EL (cell line): ENCODE data around the gene EXPH5.
"Not testable (repeated sequence)": the region's sequence is repeated elsewhere in the genome, so short reads cannot be mapped to it uniquely, and the experiment has no call there.

ENCODE experiments used
- DNase-seq: peaks from one replicate; pipeline ENCODE4 v3.0.0-alpha.2; 2016

The EXPH5 gene, protein sequence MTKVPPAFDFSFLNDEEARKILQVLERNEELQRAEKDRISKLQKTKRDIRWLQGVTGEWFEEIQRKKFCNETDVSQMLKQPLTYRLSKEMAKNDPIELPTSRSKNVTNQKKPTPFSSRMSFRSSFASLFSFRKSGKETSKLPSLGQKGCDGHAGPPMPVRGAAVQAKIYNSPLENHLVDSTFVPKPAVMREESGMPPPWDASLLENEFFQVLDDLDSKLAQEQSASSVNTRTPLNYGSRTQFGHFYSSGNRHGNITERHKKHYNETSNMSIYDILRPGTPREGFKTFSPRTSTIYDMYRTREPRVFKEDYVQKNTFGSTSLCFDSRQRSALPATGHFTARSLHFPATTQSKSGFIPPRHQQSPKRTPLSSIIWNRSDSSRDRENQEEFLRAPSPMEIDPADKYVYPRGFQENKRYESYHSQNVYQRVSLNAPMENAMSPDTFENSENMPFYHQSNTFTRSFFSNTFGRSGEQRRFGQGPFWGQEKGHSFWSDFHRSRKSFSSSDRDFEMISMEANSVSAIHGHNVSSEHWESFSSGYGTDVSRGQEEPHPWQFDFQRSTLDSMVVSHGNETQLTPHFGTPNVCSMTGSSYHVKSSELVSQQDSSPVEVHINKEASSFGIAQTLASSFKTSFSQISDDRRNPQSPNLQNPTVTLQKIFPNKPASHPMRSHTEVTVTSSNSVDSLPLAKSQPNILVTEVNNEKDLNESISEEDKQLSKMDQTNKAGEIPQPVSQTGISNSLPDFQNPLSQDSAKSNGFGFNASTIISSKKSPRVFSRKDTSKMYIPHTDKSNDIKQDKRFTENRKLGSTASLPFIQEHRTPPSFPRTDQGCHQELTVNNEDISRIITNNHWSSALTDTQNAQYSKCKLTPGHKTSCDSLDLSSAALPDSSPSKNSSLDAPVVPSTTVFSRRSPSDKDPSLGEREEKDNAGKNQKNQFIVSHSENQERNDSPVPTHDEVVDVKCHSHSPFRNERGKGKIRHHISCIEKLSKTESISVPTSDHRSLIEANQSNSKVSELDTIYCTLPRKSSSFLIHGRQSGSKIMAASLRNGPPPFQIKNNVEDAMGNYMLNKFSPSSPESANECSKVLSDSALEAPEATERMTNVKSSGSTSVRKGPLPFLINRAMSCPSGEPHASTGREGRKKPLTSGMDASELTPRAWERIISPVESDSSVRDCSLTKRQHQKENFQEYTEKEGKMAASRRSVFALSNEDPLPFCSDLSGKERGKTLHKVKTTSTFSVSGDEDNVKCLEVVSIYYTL (N-terminal part only)

DNA sequence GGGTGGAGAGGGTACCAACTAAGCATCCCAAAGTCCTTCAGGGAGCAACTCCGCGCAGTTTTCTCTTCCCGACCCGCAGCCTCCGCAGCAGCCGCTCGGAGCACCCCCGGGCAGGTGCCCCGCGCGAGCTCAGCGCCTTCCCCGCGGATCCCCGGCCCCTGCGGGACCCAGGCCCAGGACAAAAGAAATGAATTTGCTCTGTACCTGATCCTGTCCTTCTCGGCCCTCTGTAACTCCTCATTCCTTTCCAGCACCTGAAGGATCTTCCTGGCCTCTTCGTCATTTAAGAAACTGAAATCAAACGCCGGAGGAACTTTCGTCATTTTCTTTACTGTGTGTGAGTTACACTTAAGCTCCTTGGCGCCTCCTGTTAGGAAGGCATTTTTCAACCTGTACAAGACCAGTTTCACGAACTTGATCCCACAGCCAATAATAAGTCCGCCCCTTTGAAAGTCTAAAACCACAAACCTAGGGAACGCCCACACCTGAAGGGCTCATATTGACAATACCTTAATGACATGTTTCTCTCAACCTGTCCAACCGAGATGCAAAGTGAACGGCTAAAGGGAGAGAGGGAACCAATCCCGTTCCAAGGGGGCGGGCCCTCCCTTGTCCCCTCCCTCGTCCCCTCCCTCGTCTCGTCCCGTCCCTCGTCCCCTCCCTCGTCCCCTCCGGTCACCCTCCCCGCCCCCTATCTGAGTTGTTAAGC is at the start of gene EXPH5:
TSS of gene EXPH5 (minus strand) at position 555 of the 709 bp plus-strand sequence. CDS start at position 323, 232 bp downstream.
- DNase-seq: peak; percentile 82

DNA sequence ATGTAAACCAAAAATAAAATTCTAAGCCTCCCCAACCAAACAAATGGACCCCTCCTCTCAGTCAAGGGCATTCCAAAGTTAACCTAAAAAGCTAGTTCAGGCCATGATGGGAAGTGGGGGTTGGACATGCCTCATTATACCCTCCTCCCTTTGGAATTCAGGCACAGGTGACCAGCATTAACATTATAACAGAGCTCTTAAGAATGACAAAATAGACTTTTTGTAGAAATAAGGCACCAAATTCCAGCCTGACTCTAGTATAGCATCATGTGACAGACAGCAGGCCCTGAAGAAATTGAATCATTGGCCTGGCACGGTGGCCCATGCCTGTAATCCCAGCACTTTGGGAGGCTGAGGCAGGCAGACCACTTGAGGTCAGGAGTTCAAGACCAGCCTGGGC is 48.2 kb upstream of the EXPH5 start:
- DNase-seq: not testable (repeated sequence)

DNA sequence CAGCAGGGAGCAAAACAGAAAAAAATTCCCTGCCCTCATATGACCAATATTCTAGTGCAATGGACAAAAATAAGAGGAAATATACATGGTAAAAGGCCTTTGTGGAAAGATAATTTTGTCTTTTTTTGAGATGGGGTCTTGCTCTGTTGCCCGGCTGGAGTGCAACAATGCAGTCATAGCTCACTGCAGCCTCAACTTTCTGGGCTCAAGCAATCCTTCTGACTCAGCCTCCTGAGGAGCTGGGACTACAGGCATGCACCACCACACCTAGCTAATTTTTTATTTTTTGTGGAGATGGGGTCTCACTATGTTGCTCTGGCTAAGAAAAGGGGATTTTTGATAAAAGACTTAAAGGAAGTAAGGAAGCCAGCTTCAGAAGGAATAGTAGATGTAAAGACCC is 45.6 kb upstream of the EXPH5 start:
- DNase-seq: no peak

DNA sequence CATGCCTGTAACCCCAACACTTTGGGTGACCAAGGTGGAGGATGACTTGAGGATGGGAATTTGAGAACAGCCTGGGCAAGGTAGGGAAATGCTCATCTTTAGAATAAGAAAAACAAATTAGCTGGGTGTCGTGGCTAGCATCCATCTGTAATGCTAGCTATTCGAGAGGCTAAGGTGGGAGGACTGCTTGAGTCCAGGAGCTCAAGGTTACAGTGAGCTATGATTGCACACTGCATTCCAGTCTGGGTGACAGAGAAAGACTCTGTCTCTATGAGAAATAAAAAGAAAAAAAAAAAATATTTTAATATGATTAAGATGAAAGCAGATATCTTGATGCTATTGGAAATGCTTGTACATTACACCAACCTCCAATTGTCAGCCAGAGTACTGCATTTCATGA is 42.7 kb upstream of the EXPH5 start:
- DNase-seq: no peak

DNA sequence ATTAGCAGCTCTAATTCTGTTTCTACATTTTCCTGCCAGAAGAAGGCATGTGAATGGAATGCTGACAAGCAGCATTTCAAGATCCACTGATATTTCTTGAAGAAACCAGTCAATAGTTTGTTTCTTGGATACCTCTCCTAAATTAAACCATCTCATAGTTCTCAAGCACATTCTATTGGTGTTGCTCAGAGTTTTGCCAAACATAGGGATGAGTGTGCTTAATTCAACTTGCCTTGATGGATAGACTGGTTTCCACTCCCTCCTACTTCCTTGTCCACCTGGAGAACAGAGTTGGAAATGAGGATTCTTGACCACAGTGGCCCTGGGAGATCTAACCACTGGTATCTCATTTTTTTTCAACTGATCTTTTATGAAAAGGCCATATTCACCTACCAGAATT is 41.5 kb upstream of the EXPH5 start:
- no peak for DNase-seq

DNA sequence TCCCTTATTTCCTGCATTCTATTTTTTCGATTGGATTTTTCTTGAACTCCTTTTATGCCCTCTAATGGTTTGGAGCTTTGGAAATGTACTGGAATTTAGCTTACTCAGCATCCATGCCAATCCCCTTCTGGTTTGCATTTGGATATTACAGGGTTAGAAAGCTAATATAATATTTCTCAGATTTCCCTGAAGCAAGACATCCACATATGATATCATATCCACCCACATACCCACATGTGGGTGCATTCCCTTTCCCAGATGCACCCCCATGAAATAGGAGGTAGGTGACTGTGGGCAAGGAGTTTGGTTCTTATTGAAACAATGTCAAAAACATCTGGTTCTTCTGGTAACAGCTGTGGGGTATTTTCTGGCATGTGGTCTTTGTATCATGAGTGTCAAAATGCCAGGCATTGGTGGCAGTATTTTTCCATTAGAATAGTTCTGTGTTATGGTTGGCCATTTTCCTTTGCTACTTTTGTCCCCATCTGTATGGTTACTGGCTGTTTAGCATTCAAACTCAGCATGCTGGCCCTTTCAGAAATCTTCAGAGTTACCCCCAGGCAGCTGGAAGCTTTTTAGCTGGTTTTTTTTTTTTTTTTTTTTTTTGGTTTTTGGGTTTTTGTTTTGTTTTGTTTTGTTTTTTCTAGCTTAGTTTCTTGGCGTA is 38.6 kb upstream of the EXPH5 start:
- DNase-seq: no peak

DNA sequence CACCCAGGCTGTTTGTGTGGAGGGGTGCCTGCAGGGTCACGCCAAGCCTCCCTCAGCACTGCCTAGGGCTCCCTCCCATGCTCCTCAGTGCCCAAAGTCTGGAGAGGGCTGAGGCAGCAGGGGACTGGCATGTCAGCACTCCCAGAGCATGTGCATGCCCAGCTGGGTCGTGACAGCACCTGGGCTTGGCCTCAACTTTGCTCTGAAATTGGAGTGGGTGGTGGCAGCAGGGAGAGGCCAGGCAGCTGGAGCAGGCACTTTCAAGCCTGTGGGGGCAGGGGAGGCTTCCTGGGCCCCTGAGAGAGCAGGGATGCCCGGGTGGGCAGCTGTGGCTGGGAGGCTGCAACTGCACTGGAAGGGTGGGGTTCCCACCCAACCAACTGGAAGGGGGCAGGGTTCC is 35.7 kb upstream of the EXPH5 start:
- DNase-seq: no peak

DNA sequence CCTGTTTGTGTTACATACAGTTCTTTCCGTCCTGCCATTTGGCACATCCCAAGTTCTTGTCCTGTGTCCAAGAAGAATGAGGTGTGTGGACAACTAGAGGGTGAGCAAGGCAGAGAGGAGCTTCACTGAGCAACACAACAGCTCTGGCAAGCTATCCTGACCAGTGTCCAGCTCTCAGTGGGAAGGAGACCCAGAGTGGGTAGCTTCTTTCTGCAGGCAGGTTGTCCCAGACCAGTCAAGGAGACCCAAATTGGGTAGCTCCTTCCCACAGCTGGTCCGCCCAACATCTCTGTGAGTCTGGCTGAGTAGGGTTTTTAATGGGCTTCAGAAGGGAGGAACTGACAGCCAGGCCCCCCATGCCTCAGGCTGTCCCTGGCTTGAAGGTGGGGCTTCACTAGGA is 35.2 kb upstream of the EXPH5 start:
- DNase-seq: no peak

DNA sequence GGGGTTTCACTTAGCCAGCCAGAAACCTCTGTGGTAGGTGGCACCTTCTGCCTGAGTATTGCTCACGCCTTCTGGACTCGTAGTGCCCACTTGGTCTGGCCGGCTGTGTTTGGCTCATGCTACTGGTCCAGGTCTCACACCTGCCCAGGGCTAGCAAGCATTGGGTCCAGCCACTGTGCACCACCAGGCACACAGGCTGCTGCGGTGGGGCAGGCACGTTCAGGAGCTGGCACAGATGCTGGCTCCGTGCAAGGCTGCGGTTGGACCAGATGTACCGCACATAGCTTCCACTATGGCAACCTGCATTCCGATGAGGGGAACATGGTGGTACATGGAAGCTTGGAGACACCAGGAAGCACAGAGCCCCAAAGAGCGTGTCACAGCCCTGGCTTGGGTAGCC is 34.8 kb upstream of the EXPH5 start:
- no peak for DNase-seq

DNA sequence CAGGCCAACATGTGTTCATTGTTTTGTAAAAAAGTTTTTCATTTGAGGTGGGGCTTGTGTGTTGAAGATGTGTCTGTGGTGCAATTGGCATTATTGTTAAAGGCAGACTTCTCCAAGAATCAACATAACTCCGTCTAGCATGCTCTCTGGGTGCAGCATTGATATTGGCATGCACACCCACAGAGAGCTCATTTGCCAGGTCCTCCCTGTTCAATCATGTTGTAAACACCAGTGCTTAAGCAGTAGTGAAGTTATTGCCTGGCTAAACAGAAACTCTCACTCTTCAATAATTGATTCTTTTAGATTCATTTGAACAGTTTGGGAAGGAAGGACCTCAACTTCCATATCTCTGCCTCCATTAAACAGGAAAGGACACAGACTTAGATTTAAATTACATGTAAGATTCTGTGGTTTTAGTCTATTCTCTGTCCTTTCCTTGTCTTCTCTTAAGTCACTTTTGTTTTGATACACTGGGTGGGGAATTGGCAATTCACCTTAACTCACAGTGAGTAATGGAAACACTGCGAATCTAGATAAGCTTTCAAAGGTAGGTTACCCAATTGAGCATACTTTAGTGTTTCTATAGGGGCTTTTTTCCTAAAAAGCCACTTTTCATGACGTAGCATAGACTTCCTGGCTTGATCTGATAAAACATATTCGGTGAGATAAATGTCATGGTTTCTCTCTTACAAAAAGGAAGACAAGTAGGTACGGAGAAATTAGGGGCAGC is 30.8 kb upstream of the EXPH5 start:
- DNase-seq: no peak

DNA sequence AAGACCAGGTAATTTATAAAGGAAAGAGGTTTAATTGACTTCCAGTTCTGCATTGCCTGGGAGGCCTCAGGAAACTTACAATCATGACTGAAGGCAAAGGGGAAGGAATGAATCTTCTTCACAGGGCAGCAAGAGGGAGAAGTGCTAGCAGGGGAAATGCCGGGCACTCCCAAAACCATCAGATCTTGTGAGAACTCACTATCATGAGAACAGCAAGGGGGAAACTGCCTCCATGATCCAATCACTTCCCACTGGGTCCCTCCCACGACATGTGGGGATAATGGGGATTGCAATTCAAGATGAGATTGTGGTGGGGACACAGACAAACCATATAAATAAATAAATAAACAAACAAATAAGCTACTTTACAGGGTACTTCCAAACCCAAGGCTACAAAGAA is 28.8 kb upstream of the EXPH5 start:
- no peak for DNase-seq

DNA sequence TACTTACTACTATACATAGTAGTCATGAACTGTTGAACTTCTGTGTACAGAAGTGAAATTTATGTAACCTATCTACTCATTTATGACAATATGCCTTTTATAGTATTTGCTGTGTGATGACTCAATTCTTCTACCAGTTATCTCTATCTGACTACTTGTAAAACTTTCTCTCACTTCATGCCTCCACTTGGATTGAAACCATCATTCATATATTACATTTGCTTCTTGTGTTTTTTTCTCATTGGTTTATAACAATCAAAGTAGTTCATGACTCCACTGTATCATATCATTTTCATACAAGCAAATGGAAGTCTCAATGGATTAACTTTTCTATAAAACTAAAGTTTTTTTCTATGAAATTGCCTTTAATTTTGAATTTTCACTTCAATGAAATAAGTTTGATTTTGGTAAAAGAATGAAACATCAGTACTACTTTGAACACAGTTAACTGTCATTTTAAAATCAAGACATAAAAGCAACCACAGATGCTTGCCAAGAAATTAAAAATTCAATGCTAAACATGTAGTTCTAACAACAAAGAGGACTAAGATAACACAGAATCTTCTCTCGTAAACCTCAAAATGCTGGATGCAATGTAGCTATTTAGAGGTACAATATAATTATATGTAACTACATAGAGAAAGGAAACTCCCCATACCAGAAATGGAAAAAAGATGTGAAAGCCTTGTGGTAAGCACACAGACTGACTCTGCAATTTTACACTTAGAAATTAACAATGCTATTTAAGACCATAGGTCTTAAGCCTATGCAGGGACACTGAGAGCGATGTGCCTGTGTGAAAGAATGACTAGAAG is 27.6 kb upstream of the EXPH5 start:
- peak; percentile 23 for DNase-seq

DNA sequence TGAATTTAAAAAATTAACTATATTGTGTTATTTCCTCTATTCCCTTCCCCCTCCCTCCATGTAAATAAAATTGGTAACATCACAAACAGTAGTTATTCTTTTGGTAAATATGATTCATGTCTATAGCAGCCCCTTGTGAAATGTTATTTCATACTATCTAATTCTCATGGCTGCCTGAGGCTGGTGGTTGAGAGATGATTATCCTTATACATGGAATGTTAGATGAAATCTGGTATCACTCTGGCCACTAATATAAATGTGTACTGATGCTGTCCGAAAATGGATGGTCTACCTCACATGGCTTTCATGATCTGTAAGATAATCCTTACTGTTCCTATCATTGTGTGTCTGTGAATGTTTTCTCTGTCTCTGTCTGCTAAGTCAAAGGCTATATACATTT is 25.0 kb upstream of the EXPH5 start:
- DNase-seq: peak; percentile 11

DNA sequence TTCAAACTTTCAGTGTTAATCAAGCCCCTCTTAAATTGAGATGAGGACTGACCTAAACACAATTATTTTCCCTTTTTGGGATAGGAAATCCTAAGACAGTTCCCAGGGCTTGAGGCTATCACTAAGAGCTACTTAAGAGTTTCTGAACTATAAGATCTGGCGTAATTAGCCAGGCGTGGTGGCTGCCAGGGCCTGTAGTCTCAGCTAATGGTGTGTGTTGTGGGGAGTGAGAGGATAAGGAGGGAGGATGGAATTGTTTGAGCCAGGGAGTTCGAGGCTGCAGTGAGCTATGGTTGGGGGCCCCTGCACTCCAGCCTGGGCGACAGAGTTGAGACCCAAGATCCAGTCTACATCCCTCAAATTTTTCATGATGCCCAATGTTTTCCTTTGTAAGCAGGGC is 23.5 kb upstream of the EXPH5 start:
- DNase-seq: no peak

DNA sequence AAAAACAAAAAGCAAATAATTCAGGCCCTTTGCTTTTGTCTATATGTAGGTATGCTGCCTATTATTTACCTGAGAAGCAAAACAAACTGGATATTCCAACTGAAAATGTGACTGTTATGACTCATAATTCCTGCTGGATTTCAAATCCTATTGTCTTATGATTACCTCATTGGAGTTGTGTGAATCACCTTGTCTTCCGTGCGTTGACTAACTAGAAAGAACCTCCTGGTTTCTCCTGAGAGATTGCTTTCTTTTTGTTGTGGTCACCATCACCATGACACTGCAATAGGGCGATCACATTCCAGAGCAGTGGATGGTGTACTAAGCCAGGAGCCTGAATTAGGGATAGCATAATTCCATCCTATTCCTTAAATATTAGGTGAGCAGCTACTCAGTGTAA is 23.0 kb upstream of the EXPH5 start:
- DNase-seq: peak; percentile 78

DNA sequence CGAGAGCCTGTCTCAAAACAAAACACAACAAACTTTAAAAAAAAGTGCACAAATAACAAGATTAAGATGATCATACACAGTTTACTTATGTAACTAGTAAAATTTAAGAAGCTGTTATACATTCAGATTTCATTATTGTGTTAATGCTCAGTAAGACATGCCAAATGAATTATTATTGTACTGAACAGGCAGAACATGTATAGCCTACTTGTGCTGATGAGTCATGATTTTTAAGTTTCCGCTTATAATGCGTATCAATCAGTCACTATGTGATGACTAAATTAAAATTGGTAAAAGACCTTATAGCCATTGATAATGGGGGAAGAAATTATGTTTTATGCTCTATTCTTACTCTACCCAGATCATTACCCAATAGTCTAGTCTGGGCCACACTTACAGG is 20.5 kb upstream of the EXPH5 start:
- no peak for DNase-seq

DNA sequence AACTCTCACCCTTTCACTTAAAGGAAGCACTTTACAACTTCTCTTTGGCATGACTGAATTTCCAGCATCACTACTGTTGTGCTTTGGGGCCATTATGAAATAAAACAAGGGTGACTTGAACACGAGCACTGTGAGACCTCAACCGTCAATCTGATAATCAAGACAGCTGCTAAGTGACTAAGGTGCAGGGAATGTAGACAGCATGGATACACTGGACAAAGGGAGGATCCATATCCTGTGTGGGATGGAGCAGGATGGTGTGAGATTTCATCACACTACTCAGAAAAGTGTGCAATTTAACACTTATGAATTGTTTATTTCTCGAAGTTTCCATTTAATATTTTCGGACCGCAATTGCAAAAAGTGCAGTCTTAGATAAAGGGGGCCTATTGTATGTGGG is 16.1 kb upstream of the EXPH5 start:
- DNase-seq: peak; percentile 75

DNA sequence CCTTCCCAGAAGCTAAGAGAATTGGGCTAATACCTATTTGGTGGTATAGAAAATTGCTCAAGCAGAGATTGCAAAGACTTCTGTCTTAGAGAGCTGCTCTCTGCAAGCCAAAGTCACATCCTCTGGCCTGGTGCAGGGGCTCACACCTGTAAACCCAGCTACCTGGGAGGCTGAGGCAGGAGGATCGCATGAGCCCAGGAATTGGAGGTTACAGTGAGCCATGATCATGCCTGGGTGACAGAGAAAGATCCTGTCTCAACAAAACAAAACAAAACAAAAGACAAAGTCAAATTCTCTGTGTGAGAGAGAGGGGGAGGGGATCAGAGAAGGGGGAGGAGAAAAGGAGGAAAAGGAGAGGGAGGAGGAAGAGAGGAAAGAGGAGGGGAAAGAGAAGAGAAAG is 15.0 kb upstream of the EXPH5 start:
- no peak for DNase-seq

DNA sequence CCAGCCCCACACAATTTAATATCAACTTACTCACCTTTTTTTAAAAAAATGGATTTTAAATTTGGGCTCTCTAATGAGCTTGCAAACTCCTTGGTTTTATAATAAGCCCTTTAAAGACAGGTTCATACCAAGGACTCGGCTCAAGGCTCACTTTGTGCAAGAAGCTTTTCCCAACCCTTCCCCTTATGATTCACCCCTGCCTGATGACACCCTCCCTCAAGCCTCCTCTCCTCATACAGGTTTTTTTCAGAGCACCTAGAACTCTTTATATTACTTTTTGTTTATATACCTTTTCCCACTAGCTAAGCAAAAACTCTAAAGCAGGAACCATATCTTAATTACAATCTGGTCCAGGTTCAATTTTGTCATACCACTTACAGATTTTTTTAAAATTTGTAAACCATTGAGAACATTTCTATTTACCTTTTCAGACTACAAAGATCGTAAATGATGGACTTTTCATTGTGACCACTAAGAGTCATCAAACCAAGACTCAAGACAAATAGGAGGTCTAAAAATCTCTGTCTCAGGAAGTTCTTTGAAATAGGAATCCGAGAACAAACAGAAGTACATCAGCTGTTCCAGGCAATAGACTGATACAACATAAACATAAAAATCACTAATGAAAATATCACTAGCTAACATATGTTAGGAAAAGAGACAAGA is 13.1 kb upstream of the EXPH5 start:
- no peak for DNase-seq

DNA sequence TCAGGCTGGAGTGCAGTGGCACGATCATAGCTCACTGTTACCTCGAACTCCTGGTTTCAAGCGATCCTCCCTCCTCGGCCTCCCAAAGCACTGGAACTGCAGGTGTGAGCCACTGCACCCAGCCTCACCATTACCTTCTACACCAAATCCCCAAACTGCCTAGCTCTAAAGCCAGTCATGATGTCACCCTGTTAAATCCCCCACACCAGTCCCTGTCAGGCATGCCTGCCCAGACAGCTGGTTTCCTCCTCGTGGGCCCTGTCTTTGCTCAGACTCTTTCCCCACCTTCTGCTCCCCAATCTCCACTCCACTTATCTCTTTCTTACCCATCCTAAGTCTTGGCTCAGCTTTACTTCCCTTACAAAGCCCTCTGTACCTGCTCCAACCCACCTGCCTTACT is 12.5 kb upstream of the EXPH5 start:
- DNase-seq: no peak
